ENCODE data around the gene ANKDD1B.

The ANKDD1B gene

DNA sequence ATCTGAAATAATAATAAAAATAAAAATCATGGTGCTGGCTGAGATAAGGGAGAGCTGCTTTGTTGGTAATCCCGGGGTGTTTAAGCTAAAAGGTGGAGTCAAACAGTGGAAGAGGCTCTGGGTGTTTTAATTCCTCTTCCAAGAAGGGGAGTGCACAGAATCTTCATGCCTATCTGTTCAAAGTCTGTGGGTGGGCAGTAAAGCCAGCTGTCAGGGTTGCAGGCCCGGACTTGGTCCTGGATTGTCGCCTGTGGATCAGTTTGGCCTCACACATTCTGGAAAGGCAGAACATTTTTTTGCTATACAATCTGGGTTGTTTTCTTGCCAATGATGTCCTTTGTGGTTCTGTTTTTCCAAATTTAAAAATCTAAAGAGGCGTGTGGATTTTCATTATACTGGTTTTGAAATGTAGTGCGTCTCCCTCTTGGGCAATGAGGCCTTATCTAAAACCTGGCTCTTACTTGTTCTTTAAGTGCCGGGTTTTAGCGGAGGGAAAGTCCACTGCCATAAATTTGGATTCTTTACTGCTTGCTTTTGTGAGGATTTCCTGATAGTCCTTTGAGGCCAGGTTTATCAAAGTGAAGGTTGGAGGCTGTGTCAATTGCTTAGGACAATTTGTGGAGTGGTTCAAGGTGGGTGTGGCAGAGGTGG, 5.8 kb downstream of the ANKDD1B start:
- DNase-seq = no peak

DNA sequence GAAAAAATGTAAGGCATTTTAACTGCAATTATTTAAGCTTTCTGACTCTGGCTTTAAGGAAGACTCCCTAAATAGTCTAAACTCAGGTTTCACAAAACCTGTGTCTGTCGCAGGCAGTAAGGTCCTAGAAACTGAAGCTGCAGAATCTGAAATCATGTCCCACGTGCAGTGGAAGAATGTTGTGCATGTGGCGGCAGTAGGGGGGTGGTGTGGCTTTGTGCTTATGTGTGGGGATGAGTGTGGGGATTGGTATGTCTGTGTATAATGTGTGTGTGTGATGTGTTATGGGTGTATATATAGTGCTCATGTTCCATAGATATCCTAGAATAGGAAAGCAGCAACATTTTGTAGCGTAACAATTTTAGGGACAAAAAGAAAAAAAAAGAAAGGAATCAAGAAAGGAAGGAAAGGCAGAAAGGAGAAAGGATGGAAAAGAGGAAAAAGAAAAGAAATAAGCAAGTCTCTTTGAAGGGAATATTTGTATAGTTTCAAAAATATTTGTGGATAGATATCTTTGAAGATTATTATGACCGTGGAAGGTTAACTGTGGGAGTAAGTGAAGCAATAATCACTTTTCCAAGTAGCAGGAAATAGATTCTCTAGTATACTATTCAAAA, 6.6 kb downstream of the ANKDD1B start:
- no peak for DNase-seq

DNA sequence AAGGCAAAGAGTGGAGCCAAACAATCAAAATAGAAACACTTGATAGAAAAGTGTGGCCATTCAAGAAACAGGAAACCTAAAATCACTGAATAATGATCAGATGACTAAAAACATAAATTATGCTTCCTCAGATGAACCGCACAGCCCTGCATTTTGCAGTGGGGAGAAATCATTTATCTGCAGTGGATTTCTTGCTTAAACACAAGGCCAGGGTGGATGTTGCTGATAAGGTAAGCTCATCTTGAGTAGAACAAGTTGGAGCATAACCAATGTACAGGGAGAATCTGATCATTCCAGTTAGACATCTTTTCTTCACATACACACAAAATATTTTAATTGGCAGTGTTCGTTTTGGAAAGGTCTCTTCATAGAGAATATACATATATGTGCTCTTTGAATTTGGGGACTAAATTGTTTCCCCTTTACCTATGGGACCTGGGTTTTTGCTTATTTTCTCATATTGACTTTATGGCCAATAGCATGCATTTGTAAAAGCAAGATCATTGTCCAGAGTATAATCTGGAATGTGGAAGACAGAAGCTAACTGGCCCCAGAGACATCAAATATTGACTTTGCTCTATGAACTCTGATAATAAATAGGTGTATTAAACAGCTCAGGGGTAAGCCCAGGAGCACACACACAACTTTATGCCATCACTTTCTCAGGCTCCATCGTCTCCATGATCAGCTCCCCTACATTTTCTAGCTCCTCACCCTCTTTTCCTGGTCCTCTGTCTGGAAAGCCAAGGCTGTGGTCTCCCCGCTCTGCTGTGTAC, 9.1 kb downstream of the ANKDD1B start:
- DNase-seq = no peak

DNA sequence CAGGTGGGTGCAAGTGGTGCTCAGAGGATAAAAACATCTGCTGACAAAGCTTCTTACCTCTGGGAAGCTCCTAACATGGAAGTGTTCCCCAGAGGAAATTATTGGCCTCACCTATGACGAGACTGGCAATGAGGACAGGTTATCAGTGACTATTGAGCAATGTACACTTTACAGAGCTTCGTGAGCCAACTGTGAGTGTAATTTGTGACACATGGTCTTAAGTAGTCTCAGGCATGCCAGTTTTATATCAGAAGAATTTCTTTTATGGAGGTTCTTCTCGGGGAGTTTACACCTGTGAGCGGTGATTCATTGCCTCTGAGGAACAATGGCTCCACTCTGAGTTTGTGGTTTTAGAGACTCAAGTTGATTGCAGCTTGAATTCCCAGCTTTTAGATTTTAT, 11.3 kb downstream of the ANKDD1B start:
- no peak for DNase-seq

DNA sequence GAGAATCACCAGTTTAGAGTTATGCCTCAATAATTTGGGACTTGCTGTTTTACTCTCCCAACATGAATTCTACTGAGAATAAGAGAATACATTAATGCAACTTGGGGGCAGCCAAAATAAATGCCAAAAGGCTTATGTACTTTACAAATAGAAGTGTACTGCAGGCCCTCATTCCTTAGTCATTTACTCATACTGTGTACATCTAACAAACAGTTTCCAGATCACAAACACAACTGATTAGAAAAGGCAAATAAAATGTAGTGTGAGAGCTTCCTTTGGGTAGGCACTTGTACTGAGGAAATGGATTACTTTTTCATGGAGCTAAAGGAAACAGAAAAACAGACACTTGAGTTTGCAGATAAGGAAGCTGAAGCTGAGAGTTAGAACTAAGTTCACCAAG, 12.6 kb downstream of the ANKDD1B start:
- no peak for DNase-seq

DNA sequence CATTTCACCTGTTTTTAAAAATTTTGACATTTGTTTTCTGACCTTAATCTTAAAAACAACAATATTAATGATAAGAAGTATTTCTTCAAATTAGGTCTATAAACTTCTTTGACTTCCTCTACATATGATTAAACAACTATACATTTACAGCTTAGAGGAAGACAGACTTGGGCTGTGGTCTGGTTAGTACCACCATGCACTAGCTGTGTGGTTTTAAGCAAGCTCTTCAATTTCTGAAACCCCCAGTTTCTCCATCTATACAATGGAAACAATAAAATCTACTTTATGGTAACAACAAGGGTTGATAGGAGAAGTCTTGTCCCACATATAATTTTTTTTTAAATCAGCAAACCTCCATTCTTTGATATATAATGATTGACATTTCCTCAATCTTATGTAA, 15.7 kb downstream of the ANKDD1B start:
- no peak for DNase-seq

DNA sequence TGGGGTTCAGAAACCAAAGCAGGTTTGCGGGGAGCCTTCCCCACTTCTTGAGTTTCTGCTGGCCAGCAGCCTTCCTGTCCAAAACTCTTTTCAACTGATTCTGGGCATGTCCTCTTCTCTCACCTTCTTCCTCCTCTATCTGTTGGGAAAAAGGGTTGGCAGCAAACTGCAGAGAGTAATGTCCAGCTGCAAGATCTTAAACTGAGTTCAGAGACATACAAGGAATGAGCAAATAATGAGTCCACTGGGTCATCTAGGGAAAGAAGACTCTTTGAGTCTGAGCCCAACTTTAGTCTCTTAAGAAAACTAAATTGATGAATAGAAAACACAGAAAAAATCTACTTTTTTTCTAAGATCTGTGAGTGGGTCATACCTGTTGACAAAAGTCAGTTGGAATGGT, 16.5 kb downstream of the ANKDD1B start:
- no peak for DNase-seq

DNA sequence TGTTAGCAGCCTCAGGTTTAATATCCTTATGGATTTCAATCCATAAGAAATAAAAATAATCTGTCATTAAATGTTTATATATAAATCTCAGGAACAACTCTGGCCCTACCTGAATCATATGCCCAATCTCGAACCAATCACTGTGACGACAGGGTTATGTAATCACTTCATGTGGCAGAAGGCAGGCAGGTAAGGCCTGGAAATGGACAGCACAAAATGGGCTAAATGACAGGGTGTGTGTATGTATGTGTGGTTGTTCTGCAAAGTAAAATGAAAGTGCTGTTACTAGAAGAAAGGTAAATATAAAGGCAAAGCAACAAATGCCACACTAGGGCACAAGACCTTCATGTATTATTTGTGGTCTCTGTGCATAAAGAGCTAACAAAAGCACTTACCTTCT, 19.6 kb downstream of the ANKDD1B start:
- no peak for DNase-seq

DNA sequence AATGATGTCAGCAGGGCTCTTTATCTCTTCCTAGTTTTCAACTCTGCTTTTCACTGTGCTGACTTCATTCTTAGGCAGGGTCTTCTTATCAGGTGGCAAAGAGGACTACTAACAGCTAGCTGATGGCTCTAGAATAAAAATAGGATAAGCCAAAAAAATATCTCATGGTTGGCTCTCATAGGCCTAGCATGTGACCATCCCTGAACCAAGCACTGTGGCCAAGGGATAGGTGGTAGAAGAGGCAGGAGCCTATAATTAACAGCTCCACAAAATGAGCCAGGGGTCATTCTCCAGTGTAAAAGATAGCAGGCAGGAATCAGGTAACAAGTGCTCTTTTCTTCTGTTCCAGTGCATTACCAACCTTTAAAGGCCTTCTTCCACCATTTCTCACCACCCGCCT, 21.1 kb downstream of the ANKDD1B start:
- DNase-seq = no peak

DNA sequence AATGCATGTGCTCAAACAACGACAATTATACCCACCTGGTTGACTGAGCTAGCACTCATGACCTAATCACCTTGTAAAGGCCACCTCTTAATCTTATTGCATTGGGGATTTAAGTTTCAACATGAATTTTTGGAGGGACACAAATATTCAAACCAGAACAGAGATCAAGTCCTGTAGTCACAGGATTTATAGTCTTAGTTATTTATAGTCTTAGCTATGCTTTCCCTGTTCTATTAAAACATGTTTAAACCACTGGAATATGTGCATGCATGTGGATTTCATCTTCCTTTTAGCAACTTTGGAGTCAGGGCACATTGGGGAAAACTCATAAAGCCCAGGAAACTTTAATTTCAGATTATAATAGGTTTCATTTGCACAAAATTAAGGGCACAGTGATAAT, 26.7 kb downstream of the ANKDD1B start:
- no peak for DNase-seq

DNA sequence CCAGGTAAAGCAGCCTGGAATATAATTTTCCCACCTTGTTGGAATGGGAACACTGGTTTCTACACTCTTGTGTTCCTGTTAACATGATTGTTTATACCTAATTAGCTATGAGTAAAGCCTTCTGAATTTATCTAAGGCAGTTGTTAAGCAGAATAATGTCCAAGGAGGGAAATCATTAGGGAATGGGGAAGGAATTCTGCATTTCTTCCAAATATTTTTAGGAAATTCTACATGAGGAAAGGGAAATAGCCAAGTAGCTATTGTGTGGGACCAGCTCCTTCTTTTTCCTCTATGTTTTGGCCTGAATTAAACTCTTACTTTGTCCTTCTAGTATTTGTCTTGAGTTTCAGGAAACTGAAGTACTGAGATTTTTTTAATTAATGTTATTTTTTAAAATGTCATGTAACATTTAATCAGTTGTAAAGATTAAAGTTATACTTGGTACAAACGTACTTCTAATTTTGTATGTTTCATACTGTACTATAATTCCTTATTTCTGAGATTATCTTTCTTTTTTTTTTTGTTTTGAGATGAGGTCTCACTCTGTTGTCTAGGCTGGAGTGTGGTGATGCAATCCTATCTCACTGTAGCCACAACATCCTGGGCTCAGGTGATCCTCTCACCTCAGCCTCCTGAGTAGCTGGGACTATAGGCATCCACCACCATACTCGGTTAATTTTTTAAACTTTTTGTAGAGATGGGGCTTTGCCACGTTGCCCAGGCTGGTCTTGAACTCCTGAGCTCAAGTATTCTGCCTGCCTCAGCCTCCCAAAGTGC, 28.5 kb downstream of the ANKDD1B start:
- no peak for DNase-seq

DNA sequence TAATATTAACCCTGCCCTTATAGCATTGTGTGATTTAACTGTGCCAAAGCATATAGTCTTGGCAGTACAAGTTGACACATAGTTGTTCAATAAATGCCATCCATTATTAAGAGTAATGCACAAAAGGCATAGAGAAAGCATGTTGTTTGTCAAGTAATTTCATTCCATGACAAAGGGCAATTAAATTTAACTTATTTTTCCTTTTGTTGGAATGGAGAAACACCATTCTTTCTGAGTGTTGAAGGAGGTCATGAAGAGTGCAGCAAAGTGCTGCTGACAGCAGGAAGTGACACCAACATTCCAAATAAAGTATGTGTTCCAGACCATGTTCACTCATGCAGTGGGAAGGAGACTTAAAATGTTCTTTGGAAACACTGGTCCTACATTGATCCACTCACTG, 29.1 kb downstream of the ANKDD1B start:
- DNase-seq = no peak

DNA sequence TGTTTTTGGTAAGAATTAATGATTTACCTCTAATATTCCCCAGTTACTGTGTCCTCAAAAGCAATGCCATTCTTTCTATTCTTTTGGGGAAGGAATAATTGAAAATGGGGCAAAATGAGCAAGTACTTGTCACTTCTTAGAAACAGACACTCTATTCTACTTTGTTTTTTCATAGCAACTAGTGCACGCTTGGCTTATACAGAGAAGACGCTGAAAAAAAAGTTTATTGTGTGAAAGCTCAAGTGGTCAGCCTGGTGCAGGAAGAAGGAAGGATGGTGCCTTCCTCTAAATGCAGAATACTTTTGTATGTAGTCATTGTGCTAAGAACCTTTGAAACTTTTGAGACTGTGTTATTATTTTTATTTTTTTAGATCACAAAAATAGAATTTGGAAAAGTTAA, 29.6 kb downstream of the ANKDD1B start:
- DNase-seq = no peak

DNA sequence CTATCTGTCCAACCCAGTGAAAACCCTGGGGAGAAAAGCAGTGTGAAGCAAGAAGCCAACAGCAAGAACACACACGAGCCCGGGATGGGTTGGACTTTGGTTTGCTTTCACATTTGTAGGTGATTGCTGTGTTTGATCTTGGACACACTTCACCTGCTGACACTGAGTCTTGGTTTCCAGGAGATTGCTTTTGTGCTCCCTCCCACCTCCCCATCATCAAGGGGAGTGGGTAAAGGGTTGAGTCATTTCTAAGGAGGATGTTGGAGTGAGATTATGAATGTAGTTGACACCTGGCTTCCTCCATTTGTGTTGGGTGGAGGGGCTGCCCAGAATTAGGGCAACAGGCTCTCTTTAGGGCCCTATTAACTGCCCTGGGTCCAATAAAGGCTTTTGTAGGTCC, 37.5 kb downstream of the ANKDD1B start:
- DNase-seq = no peak

DNA sequence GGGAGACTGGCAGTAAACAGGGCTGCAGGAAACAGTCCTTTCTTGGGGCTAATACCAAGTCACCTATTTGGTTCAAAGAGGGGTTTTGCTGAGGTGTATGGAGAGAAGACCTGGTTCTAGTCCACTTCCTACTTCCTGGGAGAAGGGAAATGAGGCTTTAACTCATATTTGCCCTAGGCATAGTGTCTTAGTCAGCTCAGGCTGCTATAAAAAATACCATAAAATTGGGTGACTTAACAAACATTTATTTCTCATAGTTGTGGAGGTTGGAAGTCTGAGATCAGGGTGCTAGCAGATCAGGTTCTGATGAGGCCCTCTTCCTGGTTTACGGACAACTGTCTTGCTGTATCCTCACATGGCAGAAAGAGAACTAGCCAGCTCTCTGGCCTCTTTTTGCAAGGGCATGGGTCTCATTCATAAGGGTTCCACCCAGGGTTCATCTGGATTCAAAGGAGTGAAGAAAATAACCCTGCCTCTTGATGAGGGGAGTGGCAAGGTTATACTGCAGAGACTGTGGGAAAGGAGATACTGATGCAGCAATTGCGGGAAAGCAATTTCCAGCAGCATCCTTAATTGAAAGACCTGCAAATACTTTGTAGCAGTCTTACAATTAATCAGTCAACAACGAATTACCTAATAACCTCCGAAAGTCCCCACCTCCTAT, 40.5 kb downstream of the ANKDD1B start:
- DNase-seq = no peak

DNA sequence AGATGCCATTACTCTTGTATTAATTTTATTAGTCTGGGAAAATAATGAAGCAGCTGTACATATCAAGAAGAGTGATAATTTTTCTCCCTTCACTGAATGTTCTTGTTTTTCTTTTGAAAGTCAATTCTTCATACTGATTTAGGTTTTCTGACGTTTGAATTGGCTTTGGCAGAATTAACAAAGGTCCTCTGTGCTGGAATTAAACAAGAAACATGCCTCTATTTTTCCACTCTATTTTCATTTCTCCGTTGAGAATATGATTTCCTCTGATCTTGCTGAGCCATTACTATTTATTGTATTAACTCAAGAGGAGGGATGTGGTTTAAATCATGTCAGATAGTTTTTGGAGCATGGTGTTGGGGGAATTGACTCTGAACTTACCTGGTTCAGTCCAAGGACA, 42.3 kb downstream of the ANKDD1B start:
- no peak for DNase-seq

DNA sequence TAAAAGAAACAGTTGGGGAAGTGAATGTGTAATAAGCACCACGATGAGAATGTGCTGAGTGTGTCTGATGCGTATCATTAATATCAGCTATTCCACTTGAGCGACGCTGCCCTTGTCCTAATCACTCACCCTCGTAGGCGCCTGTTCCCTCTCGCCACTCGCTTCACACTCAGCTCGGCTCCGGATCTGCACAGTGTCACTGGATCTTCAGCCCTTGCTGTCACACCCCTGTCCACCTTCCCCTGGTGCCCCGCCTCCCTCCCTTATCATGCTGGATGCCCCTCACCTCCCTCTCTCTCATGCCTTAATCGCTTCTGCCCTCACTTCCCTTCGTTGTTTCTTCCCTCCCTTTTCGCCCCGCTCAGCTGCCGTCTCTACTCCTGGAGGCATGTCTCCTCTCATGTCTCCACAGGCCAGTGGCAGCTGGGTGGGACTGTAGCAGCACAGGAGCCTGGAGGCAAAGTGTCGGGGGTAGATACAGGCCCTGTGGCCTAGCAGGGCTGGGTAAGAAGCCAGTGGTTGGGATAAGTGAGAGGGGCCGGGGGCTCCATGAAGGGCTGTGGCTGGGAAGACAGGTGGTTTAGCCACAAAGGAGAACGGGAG, 43.5 kb downstream of the ANKDD1B start:
- DNase-seq = no peak

DNA sequence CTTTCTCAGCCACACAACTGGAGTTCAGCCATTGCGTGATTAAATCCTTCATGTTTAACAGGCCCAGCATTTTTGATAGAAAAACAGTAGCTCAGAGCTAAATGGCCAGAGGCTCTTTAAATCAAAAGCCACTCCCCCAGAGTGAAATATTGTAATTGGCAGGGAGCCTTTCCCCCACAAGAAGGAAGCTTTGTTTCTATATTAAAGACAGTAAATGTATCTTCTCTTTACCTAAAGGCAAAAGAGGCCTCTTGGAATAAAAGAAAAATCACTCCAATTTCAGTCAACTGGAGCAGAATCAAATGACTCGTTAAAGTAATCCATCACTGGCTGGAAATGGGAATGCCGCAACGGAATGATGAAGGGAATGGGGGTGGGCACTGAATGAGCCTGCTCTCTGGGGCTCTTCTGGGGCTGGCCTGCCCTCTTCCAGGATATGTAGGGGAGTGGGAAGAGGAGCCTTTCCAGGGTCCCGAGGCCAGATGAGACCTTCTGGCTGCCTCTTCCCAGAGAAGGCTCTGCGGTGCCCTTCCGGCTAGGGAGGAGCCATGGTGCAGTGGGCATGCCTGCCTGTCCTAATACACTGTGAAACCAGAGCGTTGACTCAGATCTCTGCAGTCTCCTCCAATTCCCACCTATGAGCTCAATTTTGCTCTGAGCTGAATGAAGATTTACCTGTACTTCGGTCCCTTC, 45.2 kb downstream of the ANKDD1B start:
- no peak for DNase-seq

DNA sequence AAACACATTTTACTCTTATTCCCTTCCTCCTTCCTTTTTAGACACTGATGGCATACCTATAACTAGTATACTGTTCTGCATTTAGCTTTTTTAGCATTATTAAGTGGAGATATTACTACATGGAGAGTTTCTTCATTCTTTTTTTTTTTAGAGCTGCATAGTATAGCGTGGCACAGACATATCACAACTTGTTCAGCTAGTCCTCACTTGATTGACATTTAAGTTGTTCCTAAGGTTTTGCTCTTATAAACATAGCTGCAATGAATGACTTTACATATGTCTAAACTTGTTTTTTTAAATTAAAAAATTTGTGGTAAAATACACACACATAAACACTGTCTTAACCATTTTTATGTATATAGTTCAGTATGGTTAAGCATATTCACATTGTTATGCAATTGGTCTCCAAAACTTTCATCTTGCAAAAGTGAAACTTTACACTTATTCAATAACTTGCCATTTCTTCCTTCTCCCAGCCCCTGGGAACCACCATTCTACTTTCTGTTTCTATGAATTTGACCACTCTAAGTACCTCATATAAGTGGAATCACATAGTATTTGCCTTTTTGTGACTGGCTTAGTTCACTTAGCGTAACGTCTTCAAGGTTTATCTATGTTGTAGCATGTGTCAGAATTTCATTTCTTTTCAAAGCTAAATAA, 48.7 kb downstream of the ANKDD1B start:
- no peak for DNase-seq

DNA sequence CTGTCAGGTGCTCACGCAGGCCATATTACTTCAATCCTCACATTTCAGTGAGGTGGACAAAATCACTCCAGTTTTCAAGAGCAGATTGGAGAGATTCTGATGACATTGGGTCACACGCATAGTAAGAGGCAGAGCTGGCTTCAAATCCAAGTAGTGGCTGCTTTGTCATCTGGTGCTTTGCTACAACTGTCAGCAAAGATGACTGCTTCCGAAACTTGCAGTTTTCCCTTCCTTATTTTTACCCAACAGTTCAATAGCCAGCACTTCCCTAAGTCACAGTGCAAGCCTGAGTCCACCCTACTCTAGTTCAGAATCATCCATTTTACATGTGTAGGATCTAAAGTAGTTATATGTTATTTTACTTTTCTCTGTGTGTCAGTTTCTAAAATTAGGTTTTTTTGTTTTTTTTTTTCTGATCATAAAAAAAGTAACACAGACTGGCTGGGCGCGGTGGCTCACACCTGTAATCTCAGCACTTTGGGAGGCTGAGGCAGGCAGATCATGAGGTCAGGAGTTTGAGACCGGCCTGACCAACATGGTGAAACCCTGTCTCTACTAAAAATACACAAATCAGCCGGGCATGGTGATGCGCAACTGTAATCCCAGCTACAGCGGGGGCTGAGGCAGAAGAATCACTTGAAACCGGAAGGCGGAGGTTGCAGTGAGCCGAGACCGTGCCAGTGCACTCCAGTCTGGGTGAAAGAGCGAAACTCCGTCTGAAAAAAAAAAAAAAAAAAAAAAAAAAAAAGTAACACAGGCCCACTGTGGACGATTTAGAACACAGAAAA, 49.6 kb downstream of the ANKDD1B start:
- DNase-seq = no peak

DNA sequence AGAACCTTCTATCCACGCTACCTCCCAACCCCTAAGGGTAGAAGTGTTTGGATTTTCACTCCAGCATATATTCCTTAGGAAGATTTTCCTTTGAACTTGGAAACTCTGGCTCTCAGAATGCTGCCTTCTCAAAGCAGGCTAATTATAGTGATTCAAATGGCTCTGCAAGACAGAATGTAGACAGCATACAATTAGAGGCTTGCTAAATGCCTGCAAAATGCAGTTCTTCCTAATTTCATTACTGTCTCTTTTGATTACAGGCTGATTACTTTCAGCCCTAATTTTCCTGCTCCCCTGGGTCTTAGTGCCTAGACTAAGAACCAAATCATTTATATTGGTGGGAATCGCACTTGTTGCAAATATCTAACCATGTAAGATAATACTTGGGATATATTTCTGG, 50.8 kb downstream of the ANKDD1B start:
- no peak for DNase-seq
